Measurements from ENCODE around the gene SCFD2. TPM values are rescaled to one million over a fixed set of nuclear protein-coding genes. Genes with fewer than 3 reads are reported as not detected.

Gene SCFD2
- total and polyA plus RNA-seq, 2 donors (not counting 3 experiments of a cell fraction or from before 2014, with no cell fraction given), result 12.3 to 22.8 TPM

- DNase-seq (ENCODE audit: low read depth, low spot score) (no peak), FAIRE-seq (no peak)
- Histone ChIP-seq H3K4me3 (replicated peaks in 1 of 3; ENCODE audit: insufficient read depth in 1 of 3, low read depth in 1 of 3, low read length in 3 of 3) (no peak overlapping the region), H3K27ac (ENCODE audit: insufficient read depth, low read depth, low read length) (no peak overlapping the region), H4K20me1 (replicated peaks; ENCODE audit: control insufficient read depth, extremely low read depth, insufficient read depth, low read length) (no peaks in the 10 kb centered on the region), H3K27me3 (ENCODE audit: control insufficient read depth in 2 of 2, insufficient read depth in 2 of 2, low read length in 2 of 2) (no peaks in the 10 kb centered on the region), H3K9ac (replicated peaks; ENCODE audit: extremely low read depth, insufficient read depth, low read length) (no peak overlapping the region), H3K9me3 (replicated peaks; ENCODE audit: control insufficient read depth, insufficient read depth, low read length) (no peaks in the 10 kb centered on the region), H3K4me1 (ENCODE audit: control insufficient read depth, extremely low read depth, insufficient read depth, low read length) (no peaks in the 10 kb centered on the region), H3K79me2 (ENCODE audit: control insufficient read depth, insufficient read depth, low read length) (no peaks in the 10 kb centered on the region), H3K4me2 (ENCODE audit: insufficient read depth, low read length) (no peak overlapping the region), H3K9me1 (replicated peaks; ENCODE audit: control insufficient read depth, extremely low read depth, insufficient read depth, low read length) (no peaks in the 10 kb centered on the region), H2AFZ (ENCODE audit: low read depth, low read length) (no peak overlapping the region), H3K36me3 (ENCODE audit: control insufficient read depth in 2 of 2, extremely low read depth in 1 of 2, insufficient read depth in 2 of 2, low read length in 2 of 2) (no peaks in the 10 kb centered on the region)
- no TSS peak for BruUV-seq (replicated peaks)
- intact Hi-C loops (cut with micrococcal nuclease), result loop anchor here (2.0 to 5.0 kb wide), 4 partner anchors 48 to 1322 kb away; partner anchors contain the start of gene RASL11B
- ChIA-PET CTCF (interaction anchor here (4.1 kb wide), 1 partner anchor 72 kb away, joined by 27 read pairs; no protein-coding TSS in a partner anchor), POLR2A (no interaction called here)
- dilution Hi-C loops (cut with MboI; ENCODE audit: extremely low pct_ligation_motif_present, low sequenced_read_pairs), result no loop called here
- no peak for TF ChIP-seq MAX (IDR thresholded peaks at IDR 0.05; ENCODE audit: insufficient read depth, insufficient read length)
- TF ChIP-seq FOS (IDR thresholded peaks at IDR 0.05; ENCODE audit: borderline replicate concordance, insufficient read depth, low read length), result no peak
- TF ChIP-seq GATA2 (IDR thresholded peaks at IDR 0.05; ENCODE audit: insufficient read depth, insufficient read length, low read depth, low read length), result no peak
- TF ChIP-seq POLR2A (IDR thresholded peaks at IDR 0.05; ENCODE audit: low read depth, low read length), result no peak
- no peak for TF ChIP-seq POLR2AphosphoS5 (IDR thresholded peaks at IDR 0.05; ENCODE audit: insufficient read depth, low read depth, low read length)
- no peak for TF ChIP-seq CTCF (IDR thresholded peaks at IDR 0.05; ENCODE audit: extremely low read depth in 1 of 2, insufficient read depth in 1 of 2, low read depth in 1 of 2, low read length in 2 of 2)
- no peak for TF ChIP-seq MYC (IDR thresholded peaks at IDR 0.05; ENCODE audit: low read depth, low read length)
- no peak for TF ChIP-seq EZH2 (IDR thresholded peaks at IDR 0.05; ENCODE audit: borderline replicate concordance, low read depth, low read length, severe bottlenecking)
- TF ChIP-seq JUN (IDR thresholded peaks at IDR 0.05; ENCODE audit: borderline replicate concordance, insufficient read depth, insufficient read length, low read depth), result no peak
Measured at GRCh38 chr4:52910115-52910514, 455.7 kb downstream of the SCFD2 start.
